NB4 (cell line): ENCODE data around the gene ANKRD55.

ENCODE experiments used
- CTCF ChIP-seq: IDR thresholded peaks from one replicate; pipeline ENCODE4 v1.5.1; 2012; ENCODE audit warnings: low read depth, low read length
- MAX ChIP-seq: IDR thresholded peaks from 2 replicates; pipeline ENCODE4 v1.6.1; 2011; ENCODE audit warnings: low read depth, low read length
- MYC ChIP-seq: IDR thresholded peaks from 2 replicates; pipeline ENCODE4 v1.6.1; 2011; ENCODE audit warnings: low read depth, low read length
- POLR2A ChIP-seq: IDR thresholded peaks from 2 replicates; pipeline ENCODE4 v1.6.1; 2011; ENCODE audit warnings: mild to moderate bottlenecking; ENCODE audit not compliant: insufficient read length; ENCODE audit errors: extremely low read depth

- TF ChIP-seq CTCF (no peak), POLR2A (no peak), MYC (no peak), MAX (no peak)
Observed at GRCh38 chr5:56215019-56215830, 17.9 kb downstream of the ANKRD55 start.
